Astrocyte (in vitro differentiated cells and primary cell): ENCODE results near the gene RASD1. TPM values are rescaled to one million over a fixed set of nuclear protein-coding genes. Genes with fewer than 3 reads are reported as not detected.

Experiments used
- DNase-seq: peaks from one replicate; pipeline ENCODE4 v3.0.0-alpha.2; 2010; ENCODE audit warnings: low read depth
- FAIRE-seq: peaks from 2 replicates; lab custom pipeline; 2011; peaks lifted over from hg19 to GRCh38; lab: Jason Lieb, UNC
- H2AFZ ChIP-seq: 2 replicates; pipeline ENCODE4 v1.6.0; 2012; ENCODE audit warnings: low read depth, low read length, inconsistent platforms
- H3K27ac ChIP-seq: 2 replicates; pipeline ENCODE4 v1.5.1; 2011; ENCODE audit warnings: low read depth, low read length, inconsistent platforms
- H3K27me3 ChIP-seq: 2 replicates; pipeline ENCODE4 v1.6.0; 2011; ENCODE audit warnings: low read length, inconsistent platforms; ENCODE audit not compliant: insufficient read depth
- H3K36me3 ChIP-seq: 2 replicates; pipeline ENCODE4 v1.5.1; 2011; ENCODE audit warnings: low read length, inconsistent platforms; ENCODE audit not compliant: insufficient read depth
- H3K4me1 ChIP-seq: 2 replicates; pipeline ENCODE4 v1.5.1; 2011; ENCODE audit warnings: low read length, inconsistent platforms; ENCODE audit not compliant: insufficient read depth
- H3K4me2 ChIP-seq: 2 replicates; pipeline ENCODE4 v1.6.0; 2012; ENCODE audit warnings: low read length, inconsistent platforms
- H3K4me3 ChIP-seq: 2 replicates; pipeline ENCODE4 v1.5.1; 2011; ENCODE audit warnings: low read depth, mild to moderate bottlenecking, low read length, inconsistent platforms; ENCODE audit not compliant: insufficient read depth
- H3K79me2 ChIP-seq: 2 replicates; pipeline ENCODE4 v1.6.0; 2012; ENCODE audit warnings: mild to moderate bottlenecking, low read length, inconsistent platforms; ENCODE audit not compliant: insufficient read depth
- H3K9ac ChIP-seq: 2 replicates; pipeline ENCODE4 v1.6.0; 2012; ENCODE audit warnings: mild to moderate bottlenecking, low read length, inconsistent platforms
- H3K9me3 ChIP-seq: 2 replicates; pipeline ENCODE4 v1.5.1; 2012; ENCODE audit warnings: low read depth, mild to moderate bottlenecking, low read length, inconsistent platforms; ENCODE audit not compliant: insufficient read depth
- H4K20me1 ChIP-seq: 2 replicates; pipeline ENCODE4 v1.6.0; 2012; ENCODE audit warnings: low read length, inconsistent platforms; ENCODE audit not compliant: insufficient read depth
- H3K27ac Mint-ChIP-seq: one replicate; pipeline ENCODE4 v1.8.0; 2021; ENCODE audit warnings: mild to moderate bottlenecking, mixed read lengths; ENCODE audit not compliant: unreplicated experiment
- H3K27me3 Mint-ChIP-seq: one replicate; pipeline ENCODE4 v1.8.0; 2021; ENCODE audit warnings: low read depth, mixed read lengths; ENCODE audit not compliant: unreplicated experiment
- H3K36me3 Mint-ChIP-seq: one replicate; pipeline ENCODE4 v1.8.0; 2021; ENCODE audit warnings: low read depth, mixed read lengths; ENCODE audit not compliant: unreplicated experiment
- H3K4me1 Mint-ChIP-seq: one replicate; pipeline ENCODE4 v1.8.0; 2021; ENCODE audit warnings: low read depth, mixed read lengths; ENCODE audit not compliant: unreplicated experiment
- H3K4me3 Mint-ChIP-seq: one replicate; pipeline ENCODE4 v1.8.0; 2021; ENCODE audit warnings: mild to moderate bottlenecking, moderate library complexity, mixed read lengths; ENCODE audit not compliant: unreplicated experiment
- H3K9me3 Mint-ChIP-seq: one replicate; pipeline ENCODE4 v1.8.0; 2021; ENCODE audit warnings: mild to moderate bottlenecking, mixed read lengths; ENCODE audit not compliant: unreplicated experiment
- EZH2 ChIP-seq: IDR thresholded peaks from 2 replicates; pipeline ENCODE4 v1.6.1; 2012; ENCODE audit warnings: mild to moderate bottlenecking, low read length, inconsistent platforms; ENCODE audit not compliant: insufficient read depth
- total RNA-seq: library from RNA; stranded (reverse); gene quantifications from 2 replicates; pipeline ENCODE4 v1.2.1, GENCODE V29; 2021
- TF ChIP-seq, protein P1 (sequence below): IDR thresholded peaks from 2 replicates; pipeline ENCODE4 v1.5.1; 2011; ENCODE audit warnings: low read depth, mild to moderate bottlenecking, inconsistent platforms, low read length, moderate library complexity; ENCODE audit not compliant: insufficient read depth

Gene RASD1
- total RNA-seq, 1 donor from 2014 or later: 0.77 TPM

DNA sequence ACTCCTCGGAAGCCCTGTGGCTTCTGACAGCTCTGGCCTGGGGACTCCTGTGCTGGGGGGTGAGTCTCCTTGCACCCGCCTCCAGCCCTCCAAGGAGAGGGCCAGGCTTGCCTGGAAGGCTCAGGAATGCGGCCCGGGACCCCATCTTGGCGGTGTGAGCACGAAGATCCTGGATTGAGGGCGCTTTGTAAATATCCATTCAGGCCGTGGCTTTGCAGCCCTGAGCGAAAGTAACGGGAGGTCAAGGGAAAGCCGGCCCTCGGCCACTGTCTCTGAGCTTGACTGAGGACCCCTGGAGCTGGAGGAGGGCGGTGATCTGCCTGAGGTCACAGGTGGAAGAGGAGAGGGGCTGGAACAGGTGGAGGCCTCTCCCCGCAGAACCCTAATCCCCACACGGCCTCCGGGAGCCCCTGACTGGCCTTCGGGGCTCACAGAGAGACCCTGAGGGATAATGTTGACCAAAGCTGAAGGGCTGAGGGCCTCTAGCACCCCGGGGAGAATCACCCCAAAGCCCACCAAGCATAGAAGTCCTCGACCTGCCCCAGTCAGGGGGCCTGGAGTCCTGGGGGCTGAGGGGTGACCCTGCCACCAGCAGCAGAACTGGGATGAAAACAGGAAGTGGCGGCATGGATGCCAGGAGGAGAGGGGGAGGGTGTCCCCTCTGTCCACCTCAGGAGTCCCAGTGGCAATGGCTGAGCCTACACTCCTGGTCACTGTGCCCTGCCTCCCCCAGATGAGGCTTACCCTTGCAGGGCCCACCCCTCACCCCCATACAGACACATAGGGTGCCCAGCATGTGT, 8.3 kb upstream of the RASD1 start:
- H4K20me1 ChIP-seq: peaks cover 4% of the 10 kb centered on the region
- peaks cover 5% of the 10 kb centered on the region for H3K36me3 Mint-ChIP-seq
- no peaks in the 10 kb centered on the region for H3K79me2 ChIP-seq
- no peak overlapping the region for H3K4me3 ChIP-seq
- TF ChIP-seq, protein P1, sequence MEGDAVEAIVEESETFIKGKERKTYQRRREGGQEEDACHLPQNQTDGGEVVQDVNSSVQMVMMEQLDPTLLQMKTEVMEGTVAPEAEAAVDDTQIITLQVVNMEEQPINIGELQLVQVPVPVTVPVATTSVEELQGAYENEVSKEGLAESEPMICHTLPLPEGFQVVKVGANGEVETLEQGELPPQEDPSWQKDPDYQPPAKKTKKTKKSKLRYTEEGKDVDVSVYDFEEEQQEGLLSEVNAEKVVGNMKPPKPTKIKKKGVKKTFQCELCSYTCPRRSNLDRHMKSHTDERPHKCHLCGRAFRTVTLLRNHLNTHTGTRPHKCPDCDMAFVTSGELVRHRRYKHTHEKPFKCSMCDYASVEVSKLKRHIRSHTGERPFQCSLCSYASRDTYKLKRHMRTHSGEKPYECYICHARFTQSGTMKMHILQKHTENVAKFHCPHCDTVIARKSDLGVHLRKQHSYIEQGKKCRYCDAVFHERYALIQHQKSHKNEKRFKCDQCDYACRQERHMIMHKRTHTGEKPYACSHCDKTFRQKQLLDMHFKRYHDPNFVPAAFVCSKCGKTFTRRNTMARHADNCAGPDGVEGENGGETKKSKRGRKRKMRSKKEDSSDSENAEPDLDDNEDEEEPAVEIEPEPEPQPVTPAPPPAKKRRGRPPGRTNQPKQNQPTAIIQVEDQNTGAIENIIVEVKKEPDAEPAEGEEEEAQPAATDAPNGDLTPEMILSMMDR: no peak
- TF ChIP-seq EZH2: no peak
- no peak overlapping the region for H3K4me3 Mint-ChIP-seq
- H3K4me1 ChIP-seq: no peaks in the 10 kb centered on the region
- no peak for FAIRE-seq
- no peaks in the 10 kb centered on the region for H3K9me3 Mint-ChIP-seq
- H3K9ac ChIP-seq: no peak overlapping the region
- DNase-seq: no peak
- no peak overlapping the region for H3K27ac ChIP-seq
- no peak overlapping the region for H3K4me2 ChIP-seq
- H3K27me3 ChIP-seq: peaks cover 7% of the 10 kb centered on the region
- peaks cover 32% of the 10 kb centered on the region for H3K27me3 Mint-ChIP-seq
- no peaks in the 10 kb centered on the region for H3K4me1 Mint-ChIP-seq
- no peak overlapping the region for H2AFZ ChIP-seq
- no peaks in the 10 kb centered on the region for H3K36me3 ChIP-seq
- no peaks in the 10 kb centered on the region for H3K9me3 ChIP-seq
- no peak overlapping the region for H3K27ac Mint-ChIP-seq

DNA sequence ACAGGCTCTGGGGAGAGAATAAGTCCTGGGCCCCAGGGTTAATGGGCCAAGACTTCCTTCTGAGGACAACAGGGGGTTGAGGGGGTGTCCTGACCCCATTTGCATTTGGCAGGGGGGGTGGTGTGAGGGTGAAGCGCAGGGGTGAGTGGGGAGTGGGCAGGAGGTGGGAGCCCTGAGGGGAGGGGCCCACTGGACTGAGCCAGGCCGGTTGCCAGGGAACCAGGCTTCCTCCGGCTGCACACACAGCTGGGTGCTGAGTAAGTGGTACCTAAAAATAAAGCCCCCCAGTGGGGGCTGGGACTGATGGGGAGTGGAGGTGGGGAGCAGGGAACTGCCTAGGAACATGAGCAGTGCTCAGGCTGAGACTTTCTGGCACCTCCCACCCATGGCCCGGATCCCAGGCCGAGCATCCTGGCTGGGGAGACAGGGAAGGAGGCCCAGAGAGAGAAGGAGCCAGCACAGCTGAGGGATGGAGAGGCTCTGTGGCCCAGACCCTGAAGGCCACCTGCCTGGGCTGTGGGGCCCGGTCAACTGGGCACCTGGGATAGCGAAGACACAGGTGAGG, 7.5 kb upstream of the RASD1 start:
- Mint-ChIP-seq H3K4me3 (no peak overlapping the region), H3K27me3 (peaks cover 34% of the 10 kb centered on the region), H3K9me3 (no peaks in the 10 kb centered on the region), H3K36me3 (peaks cover 5% of the 10 kb centered on the region), H3K4me1 (no peaks in the 10 kb centered on the region), H3K27ac (no peak overlapping the region)
- no peak overlapping the region for H3K9ac ChIP-seq
- H3K27me3 ChIP-seq: peaks cover 7% of the 10 kb centered on the region
- TF ChIP-seq, protein P1: no peak
- no peak for TF ChIP-seq EZH2
- H2AFZ ChIP-seq: no peak overlapping the region
- no peak overlapping the region for H3K4me2 ChIP-seq
- no peaks in the 10 kb centered on the region for H3K9me3 ChIP-seq
- H3K4me3 ChIP-seq: no peak overlapping the region
- no peak for DNase-seq
- no peaks in the 10 kb centered on the region for H3K36me3 ChIP-seq
- no peak overlapping the region for H3K27ac ChIP-seq
- no peaks in the 10 kb centered on the region for H3K4me1 ChIP-seq
- H4K20me1 ChIP-seq: peaks cover 2% of the 10 kb centered on the region
- FAIRE-seq: no peak
- H3K79me2 ChIP-seq: no peaks in the 10 kb centered on the region
